Skin of body (tissue), 2 donors: ENCODE results near the gene FYCO1. TPM values are rescaled to one million over a fixed set of nuclear protein-coding genes. Genes with fewer than 3 reads are reported as not detected.

ENCODE experiments used
- DNase-seq: peaks from one replicate; lab custom pipeline; 2025; lab: John Stamatoyannopoulos, UW
- total RNA-seq: library from RNA; depleted of rRNA; stranded (reverse); fragments of >200 nt; gene quantifications from one replicate; pipeline ENCODE4 v1.2.3, GENCODE V29; 2014

Gene FYCO1
- total RNA-seq, 1 donor from 2014 or later: 22.9 TPM

DNA sequence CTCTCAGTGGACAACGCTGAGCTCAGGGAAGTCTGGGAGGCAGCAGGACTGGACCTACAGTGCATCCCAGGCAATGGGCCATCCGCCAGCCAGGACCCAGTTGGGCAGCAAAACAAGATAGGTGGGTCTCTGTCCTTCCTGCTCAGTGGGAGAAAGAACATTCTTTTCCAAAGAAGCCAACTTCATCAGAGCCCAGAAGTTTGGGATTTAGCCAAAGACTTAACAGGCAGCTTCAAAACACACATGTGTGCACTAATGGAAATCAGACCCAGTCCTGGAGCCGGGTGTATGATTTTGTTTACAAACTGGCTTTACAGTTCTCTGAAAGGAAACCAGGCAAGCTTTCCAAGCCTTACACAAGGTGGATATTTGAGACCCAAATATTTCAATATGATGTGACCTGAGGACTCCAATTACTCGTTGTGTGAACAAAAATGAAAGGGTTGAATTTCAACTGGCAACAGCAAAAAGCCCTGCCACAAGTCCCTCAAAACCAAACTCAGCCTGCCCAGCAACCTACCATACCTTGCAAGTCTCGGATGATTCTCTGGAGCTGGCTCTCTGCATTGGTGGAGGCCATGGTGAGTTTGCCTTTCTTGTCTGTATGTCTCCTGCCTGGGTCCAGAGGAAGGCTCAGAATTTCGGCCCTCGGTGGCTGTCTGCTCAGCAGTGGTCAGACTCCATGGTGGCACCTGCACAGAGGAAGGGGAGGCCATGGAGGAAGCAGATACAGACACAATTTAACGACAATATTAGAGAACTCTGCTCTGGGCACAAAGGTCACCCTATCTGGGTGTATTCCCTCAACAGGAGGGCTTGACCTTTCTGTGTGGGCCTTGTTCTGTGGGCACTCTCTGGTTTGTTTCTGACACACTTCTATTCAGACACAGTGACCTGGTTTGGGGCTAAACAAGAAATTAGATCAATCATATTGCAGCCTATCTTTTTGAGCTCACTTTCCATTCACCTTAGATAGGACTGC lies 11.0 kb downstream of the FYCO1 start:
- peak; percentile 82 for DNase-seq

DNA sequence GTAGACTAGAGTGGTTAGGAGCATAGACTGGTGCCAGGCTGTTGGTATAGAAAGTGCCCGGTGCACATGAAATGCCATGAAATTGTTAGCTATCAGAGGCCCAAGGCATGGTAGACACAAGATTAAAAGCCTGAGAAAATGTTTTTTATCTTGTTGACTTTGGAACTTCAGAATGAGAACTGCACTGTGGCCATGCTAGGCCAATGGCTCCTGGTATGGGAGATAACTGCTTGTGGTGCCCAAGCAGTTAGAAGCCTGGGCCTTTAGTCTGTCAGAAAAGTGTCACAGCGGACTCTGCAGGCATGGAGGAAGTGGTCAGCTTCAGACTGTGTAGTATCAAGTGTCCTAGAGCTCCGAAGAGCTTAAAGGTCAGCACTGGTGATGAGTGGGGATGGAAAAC lies 11.9 kb downstream of the FYCO1 start:
- no peak for DNase-seq

DNA sequence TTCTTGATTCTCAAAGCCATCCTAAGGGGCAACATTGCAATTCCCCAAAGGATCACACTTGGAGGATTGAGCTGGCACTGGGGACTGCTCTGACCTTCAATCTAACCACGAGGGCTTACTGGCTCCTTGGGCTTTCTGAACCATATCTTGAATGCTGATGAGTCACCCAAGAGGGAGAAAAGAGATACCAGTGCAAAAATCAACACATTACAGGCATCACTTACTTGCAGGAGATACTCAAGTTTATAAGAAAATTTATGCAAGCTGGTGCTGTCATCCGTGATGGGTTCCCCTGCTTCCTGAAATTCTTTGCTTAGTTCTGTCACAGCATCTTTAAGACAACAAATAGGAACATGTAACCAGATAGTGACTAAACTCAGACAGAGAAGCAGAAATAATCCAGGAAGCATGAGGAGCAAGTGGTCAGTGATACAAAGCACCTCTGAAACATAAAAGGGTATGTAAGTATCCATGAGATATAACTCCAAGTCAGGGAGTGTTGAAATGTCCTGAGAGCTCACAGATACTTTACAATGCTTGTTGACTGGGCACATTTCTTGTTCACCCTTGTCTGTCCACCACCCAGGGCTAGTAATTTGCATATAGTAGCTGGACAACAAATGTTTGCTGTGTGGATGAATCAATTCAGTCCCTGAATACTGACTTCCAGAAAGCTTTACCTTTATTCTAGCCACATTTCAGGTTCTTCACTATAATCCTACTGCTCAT lies 14.1 kb downstream of the FYCO1 start:
- no peak for DNase-seq

DNA sequence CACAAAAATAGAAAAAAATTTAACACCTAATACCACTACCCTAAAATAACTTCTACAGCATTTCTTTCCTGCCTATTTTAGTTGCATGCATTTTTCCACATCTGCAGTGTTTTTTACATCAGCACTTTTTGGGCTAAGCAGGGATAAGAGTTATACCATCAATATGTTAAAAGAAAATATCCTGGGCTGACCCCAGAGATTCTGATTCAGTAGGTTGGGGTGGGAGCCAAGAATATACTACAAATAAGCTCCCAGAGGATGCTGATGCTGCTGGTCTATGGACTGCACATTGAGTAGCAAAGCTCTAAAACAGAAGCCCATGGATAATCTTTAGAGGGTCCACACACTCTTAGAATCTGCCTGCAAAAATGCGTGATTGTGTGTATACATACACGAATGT lies 14.8 kb downstream of the FYCO1 start:
- no peak for DNase-seq

DNA sequence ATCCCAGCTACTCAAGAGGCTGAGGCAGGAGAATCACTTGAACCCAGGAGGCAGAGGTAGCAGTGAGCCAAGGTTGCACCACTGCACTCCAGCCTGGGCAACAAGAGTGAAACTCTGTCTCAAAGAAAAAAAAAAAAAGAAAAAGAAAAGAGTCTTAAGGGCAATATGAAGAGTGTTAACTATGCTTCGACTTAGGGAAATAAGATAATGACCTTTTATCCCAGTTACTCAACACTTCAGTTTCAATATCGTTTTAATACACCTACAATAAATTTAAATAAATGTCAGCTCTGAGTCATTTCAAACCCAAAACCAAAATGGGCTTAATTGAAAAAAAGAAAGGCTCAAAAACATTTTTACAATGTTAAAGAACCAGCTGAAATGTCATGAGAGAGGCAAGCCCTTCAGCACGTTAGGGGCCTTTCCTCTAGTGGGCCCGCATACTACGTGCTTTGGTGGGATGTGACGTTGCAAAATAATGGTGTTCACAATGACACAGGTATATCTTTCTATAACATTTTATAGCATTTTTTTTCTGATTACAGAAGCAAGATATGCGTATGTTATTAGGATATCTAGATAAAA lies 15.3 kb downstream of the FYCO1 start:
- no peak for DNase-seq

DNA sequence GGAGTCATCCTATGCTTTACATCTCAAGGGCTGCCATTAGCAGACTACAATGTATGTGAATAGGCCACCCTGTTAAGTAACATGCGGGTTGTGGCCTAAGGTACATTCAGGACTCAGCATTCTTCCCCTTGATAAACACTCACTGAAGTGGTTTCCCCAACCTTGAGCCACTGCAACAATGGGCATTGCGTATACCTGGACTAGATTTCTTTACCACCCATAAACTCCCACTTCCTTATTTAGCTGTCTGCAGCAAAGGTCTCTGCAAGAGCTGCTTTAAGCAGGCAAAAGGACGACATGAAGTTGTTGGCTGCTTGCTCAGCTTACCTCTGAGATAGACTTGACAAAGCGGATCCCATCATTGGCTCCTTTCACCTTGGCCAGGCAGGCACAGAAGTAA lies 16.2 kb downstream of the FYCO1 start:
- DNase-seq: no peak

DNA sequence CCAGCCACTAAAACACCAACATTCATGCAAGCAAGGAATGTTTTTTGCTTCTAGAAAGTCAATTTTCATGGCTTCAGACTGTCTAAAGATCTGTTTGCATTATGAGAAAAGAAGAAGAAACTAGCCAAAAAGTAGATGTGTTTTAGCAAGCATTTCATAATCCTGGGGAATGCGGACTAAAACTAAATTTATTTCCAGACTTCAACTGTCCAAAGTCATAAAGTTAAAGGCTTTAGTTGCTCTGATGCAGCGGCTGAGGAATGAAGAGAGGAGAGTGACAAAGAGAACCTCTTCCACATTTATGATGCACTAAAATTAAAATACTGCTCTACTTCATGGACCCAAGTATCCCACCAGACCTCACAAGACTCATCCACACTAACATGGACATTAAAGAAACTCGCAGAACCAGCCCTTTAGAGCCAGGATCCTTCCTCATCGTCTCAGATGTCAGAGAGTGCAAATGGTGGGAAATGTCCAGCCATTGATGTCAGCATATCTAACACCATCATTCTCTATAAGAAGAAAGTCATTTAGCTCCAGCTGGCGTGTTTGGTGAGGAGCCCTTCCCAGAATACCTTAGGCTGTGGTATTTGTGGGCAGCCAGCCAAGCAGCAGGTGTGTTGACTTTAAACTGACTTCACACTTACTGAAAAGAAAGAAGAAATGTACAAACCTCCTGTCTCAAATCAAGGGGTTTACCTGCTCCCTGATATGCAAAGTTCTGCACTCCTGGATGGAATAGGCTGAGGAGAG lies 17.4 kb downstream of the FYCO1 start:
- DNase-seq: peak; percentile 63

DNA sequence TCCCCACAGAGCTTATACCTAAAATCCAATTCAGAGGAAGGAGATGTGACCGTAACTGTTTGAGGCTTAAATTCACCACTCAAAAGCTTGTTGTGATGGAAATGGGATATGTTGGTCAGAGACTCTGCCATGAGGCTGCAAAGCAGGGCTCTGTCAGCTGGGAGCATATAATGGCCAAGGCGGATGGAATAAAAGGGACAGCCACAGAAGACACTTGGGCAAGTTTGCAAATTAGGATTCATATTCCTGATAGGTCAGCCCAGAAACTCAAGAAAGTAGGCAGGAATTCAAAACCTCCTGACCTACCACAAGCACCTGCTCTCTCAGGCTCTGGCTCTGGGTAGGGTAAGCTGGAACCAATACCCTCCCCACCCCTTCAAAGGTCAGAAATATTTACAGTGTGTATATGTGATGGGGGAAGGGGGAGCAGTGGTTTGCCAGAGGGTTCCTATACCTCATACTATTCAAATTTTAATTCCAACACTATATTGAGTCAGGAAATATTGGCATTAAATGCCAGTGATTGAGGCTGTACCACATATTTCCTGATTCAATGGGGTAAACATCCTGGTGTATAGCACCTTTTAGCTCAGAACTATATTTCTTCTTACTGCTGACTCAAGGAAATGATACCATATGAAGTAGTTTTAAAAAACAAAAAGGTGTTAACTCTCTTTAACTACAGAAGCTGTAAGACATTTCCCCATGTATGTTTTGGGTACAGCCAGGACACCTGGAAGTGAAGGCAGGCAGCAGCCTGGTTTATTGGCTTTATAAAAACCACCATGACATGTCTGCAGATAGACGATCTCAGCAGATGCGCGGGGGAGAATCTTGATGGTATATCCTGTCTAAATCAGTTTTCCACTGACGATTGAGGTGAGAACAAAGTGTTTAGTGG lies 19.2 kb downstream of the FYCO1 start:
- no peak for DNase-seq

DNA sequence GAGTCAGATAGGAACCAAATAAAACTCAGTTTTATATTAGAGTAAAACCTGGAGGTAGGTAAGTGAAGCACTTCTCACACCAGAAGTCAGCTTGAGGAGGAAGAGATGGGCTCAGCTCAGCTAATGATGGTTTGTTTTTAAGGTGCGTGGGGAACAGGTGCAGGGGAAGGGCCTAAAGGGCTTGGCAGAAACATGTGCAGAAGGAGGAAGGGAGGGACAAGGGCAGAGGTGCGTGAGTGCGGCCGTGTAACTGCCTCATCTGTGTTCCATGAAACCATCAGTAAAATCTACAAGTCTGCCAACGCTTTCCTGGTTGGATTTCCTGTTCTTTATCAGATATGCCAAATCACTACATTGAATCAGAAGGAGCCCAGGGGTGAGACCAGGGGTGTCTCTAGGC lies 19.9 kb downstream of the FYCO1 start:
- no peak for DNase-seq

DNA sequence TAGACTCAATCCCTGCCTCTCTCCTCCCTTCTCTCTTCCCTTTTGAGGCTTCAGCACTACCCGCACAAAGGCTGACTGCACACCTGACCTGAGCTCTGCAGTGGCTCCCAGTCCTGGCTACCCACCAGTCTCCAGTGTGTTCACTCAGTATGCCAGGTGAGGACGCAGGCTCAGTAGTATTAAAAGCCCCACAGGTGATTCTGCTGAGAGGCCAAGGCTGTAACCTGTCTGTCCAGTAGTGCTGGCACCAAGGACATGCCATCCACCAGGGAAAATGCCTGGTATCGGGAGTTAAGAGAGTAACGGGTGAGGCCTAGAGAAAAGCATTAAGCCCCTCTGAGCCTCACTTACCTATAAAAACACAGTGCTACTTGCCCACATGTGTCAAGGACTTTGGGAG lies 20.9 kb downstream of the FYCO1 start:
- DNase-seq: no peak

DNA sequence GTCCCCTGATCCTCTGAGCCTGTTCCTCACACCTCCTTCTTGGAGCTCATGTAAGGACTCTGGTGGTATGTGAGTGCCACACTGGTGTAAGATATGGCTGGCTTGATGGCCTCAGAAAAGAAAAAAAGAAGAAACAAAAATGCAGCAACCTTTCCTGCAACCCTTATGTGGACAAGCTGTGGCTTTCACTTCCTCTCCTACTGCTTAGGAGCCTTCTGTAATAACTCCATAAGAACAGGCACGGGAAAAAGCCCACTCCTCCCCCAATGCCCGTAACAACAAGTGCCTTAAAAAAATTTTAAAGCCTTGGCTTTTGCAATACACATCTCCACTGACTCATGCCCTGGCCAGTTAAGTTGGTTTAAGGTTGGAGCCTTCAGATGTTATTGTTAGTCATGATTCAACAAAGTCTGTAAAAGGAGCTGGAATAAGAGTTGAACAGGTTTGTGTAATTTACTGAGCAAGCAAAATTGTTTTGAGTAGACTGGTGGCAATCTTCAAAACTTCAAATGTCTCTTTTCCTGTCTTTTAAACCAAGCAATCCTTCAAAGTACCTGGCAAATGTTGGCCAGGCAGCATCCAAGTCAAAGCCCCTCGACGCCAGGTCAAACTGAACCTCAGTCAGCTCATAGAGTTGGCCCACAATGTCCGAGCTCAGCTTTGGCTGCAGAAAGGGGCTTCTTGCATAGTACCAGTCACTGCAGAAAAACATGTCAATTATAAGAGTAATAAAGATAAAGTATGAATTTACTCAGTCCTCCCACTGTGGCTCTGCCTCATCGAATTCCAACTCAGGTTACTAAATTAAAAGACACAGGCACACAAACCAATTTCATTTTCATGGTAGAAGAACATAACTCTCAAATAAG lies 22.9 kb downstream of the FYCO1 start:
- DNase-seq: no peak

DNA sequence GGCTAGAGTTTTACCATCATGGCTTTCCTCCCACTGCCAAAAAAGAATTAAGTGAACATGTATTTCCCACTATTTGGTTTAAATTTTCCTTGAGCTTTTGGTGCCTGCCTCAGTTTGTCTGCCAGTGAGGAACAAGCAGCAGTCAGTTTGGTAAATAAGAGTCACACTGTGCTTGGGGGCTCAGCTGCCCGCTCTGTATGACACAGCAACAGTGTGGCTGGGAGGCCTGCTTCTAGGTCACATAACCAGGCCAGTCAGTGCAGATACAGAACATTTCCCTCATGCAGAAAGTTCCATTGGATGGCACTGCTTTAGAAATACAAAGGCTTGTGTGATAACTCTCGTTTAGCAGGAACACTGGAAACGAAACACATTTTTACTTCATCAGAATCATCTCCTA lies 25.7 kb downstream of the FYCO1 start:
- no peak for DNase-seq

DNA sequence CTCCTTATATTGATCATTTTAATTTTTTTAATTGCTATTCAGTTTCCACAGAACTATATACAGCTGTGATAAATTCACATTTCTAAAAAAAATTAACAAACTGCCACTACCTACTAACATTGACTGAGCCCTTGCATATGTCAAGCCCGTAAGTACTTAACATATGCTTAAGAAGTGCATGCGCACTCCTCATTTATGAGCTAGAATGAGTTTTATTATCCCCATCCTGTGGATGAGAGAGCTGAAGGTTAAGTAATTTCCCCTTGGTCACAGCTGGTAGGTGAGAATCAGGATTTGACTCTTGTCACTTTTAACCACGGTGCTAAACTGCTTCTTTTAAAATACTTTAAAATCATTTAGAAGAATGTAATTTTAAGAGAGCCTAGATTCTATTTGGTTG lies 26.5 kb downstream of the FYCO1 start:
- no peak for DNase-seq

DNA sequence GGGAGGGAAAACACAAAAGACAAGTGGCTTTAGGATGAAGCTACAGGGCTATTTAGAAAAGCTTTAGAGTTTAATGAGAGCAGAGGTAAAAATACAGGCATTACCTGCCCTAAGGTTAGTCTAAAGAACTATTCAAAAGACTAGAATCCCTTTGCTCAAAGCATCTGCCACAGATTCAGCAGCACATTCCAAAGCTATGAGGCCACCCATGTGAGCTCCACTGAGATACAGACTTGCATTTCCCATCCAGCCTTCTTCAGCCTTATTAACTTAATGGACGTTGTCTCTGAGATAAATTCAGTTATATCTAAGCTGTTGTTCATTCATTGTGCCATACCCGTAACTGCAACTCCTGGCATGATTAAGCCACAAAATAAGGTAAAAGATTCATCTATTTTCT lies 26.9 kb downstream of the FYCO1 start:
- peak; percentile 23 for DNase-seq

DNA sequence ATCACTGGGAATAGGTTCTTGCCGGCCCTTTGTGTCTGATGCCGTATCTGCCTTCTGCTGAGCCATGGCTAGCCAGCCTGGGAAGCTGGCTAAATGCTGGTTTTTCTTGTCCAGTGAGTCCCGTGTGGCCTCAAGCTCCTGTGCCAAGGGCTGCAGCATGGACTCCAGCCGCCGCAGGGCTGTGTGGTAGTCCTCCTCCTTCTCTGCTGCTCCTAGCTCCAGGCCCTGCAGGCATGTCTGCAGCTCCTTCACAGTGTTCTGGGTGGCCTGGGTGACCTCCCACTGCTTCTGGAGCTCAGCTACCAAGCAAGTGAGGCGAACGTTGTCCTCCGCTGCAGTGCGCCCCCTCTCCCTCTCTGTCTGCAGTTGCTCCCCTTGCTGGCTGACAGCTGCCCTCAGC lies 27.5 kb downstream of the FYCO1 start:
- no peak for DNase-seq

DNA sequence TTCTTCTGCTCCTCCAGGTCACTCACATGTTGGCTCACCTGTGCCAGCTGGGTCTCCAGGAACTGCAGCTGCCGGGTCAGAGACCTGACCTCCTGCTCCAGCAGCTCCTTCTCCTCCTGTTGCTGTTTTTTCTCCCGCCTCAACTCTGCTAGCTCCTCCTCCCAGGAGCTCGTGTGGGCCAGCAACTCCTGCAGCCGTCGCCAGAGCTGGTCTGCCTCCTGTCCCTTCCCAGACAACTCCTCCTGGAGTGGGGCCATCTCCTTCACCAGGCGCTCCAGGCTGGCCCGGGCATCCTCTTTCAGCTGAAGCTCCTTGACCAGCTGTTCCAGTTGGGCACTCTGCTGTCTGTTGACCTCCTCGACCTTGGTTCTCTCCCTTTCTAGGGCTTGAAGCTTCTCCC lies 27.9 kb downstream of the FYCO1 start:
- no peak for DNase-seq

DNA sequence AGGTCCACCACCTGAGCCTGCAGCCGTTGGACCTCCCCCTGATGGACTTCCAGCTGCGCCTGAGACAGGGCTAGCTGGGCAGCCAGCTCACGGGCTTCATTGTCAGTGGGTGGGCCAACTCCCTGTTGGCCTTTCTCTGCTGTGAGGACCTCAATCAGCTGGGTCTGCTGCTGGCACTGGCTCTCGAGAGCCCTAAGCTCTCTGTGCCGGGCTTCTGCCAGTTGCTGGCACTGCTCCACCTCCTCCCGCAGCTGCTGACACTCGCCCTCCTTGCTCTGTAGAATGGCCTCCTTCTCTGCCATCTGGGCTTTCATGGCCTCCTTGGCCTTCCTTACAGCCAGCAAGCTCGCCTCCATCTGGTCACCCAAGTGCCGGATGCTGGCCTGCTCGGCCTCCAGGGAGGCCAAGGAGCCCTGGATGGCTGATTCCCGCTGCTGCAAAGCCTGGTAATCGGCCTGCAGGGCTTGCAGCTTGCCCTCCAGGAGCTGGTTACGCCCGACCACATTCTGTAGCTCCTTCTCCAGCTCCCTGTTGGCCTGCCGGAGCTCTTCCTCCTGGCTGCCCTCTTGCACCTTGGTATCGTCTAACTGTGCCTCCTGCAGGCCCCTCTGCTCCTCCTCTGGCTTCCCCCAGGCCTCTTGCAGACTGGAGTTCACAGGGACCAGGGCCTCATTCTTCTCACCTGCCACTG lies 28.5 kb downstream of the FYCO1 start:
- DNase-seq: no peak

DNA sequence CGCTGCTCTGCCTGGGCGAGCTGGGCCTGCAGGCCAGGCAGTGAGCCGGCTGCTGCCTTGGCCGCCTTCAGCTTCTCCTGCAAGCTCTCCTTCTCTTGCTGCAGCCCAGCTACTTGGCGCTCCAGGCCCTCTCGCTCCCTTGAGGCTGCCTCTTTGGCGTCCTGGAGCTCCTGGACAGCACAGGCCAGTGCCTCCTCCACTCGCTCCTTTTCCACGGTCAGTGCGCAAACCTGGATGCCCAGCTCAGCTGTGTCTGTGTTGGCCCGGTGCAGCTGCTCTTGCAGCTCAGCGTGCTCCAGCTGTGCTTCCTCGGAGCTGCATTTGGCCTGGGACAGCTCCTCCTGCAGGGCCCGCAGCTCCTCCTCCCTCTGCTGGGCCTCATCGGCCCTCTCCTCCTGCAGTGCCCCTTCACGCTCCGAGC lies 29.2 kb downstream of the FYCO1 start:
- DNase-seq: no peak

DNA sequence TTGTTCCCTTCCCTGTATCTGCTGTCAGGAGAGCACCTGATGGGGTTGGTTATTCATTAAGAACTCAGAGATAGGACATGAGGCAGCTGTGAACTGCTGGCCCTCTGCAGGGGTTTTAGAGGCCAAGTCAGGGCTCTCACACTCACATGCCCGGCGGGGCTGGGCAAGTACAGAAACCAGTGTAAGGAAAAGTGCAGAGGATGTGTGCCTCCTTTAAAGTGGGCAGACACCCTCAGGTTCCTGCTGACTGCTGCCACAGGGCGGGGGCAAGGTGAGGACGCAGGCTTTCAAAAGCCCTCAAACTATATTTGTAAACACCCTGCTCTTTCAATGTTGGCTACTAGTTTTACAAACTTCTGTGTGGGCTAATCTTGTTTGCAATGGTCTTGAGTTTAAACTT lies 30.0 kb downstream of the FYCO1 start:
- DNase-seq: no peak
